K562 (cell line): ENCODE data around the gene CDKN1C. TPM values are rescaled to one million over a fixed set of nuclear protein-coding genes. Genes with fewer than 3 reads are reported as not detected.

Source experiments
- ATAC-seq: fragments of 200-7000 bp; cut with Tn5 transposase; 3 replicates; pipeline ENCODE4 v1.9.1; 2020; ENCODE audit warnings: moderate library complexity
- BruUV-seq: library from RNA; stranded (reverse); fragments of 400-500 nt; replicated peaks from 2 replicates; lab custom pipeline; 2021; lab: Mats Ljungman, UMichigan
- CTCF ChIA-PET: fragments of 300-600 bp; formaldehyde crosslinking; extraction: SDS; loops from one replicate; lab custom pipeline; 2021; ENCODE audit warnings: low intra/inter-chr PET ratio; lab: Yijun Ruan, JAX
- POLR2A ChIA-PET: fragments of 300-600, 350-650 bp; sonication (Branson Sonifier 250); formaldehyde crosslinking; extraction: SDS; loops from one replicate; lab custom pipeline; 2021; ENCODE audit warnings: antibody characterized with exemption, inconsistent platforms; lab: Yijun Ruan, JAX
- DNase-seq, 4 experiments: peaks; one replicate each; pipeline versions ENCODE4 v3.0.0 to v3.0.0-alpha.2; 2011 to 2018; ENCODE audit warnings: low spot score in 3 of 4, mixed read lengths in 3 of 4; ENCODE audit errors: extremely low read depth in 1 of 4
- FAIRE-seq: peaks from 2 replicates; lab custom pipeline; 2011; peaks lifted over from hg19 to GRCh38; lab: Jason Lieb, UNC
- H2AFZ ChIP-seq: 2 replicates; pipeline ENCODE4 v1.6.0; 2011; ENCODE audit warnings: low read depth, low read length, control low read depth, inconsistent platforms
- H3K27ac ChIP-seq: fragments of 200-600 bp; 3 replicates; pipeline ENCODE4 v1.8.0; 2011; ENCODE audit warnings: low read depth, mild to moderate bottlenecking, control low read depth, inconsistent platforms, low read length, moderate library complexity, mixed read lengths; ENCODE audit errors: extremely low read depth
- H3K27me3 ChIP-seq, 2 experiments: fragments of 300-600 bp in 1 of 2; 2 replicates in 1 of 2; 3 replicates in 1 of 2; pipeline versions ENCODE4 v1.6.0 to v1.8.0; 2011; ENCODE audit warnings: inconsistent platforms in 2 of 2, low read length in 2 of 2, mild to moderate bottlenecking in 1 of 2, mixed read lengths in 1 of 2, moderate library complexity in 1 of 2; ENCODE audit not compliant: control insufficient read depth in 2 of 2, insufficient read depth in 2 of 2
- H3K36me3 ChIP-seq: fragments of 300-600 bp; 3 replicates; pipeline ENCODE4 v1.8.0; 2011; ENCODE audit warnings: mild to moderate bottlenecking, low read length, inconsistent platforms; ENCODE audit not compliant: control insufficient read depth, insufficient read depth
- H3K4me1 ChIP-seq, 2 experiments: fragments of 200-600 bp in 1 of 2; replicated peaks in 1 of 2; 2 replicates in 1 of 2; 3 replicates in 1 of 2; pipeline versions ENCODE4 v1.5.1 to v1.8.0; 2011; ENCODE audit warnings: inconsistent platforms in 2 of 2, low read length in 2 of 2, mild to moderate bottlenecking in 1 of 2, mixed read lengths in 1 of 2, moderate library complexity in 1 of 2; ENCODE audit not compliant: control insufficient read depth in 2 of 2, insufficient read depth in 2 of 2
- H3K4me2 ChIP-seq: 2 replicates; pipeline ENCODE4 v1.6.1; 2011; ENCODE audit warnings: low read length, control low read depth, inconsistent platforms, mixed read lengths; ENCODE audit not compliant: insufficient read depth
- H3K4me3 ChIP-seq: fragments of 200-600 bp; sonication (generic), shearing (Covaris generic); 2 replicates; pipeline ENCODE4 v1.5.1; 2016; ENCODE audit warnings: control low read depth, inconsistent platforms
- H3K79me2 ChIP-seq: fragments of 200-600 bp; 3 replicates; pipeline ENCODE4 v1.8.0; 2011; ENCODE audit warnings: low read length, inconsistent platforms; ENCODE audit not compliant: control insufficient read depth, insufficient read depth
- H3K9ac ChIP-seq, 2 experiments: 2 replicates each; pipeline versions ENCODE4 v1.6.0 to v1.6.1; 2011; ENCODE audit warnings: low read depth in 2 of 2, low read length in 2 of 2, control low read depth in 1 of 2, inconsistent platforms in 1 of 2, mild to moderate bottlenecking in 1 of 2, mixed read lengths in 1 of 2; ENCODE audit not compliant: insufficient read depth in 1 of 2
- H3K9me1 ChIP-seq: one replicate; pipeline ENCODE4 v1.6.0; 2011; ENCODE audit warnings: inconsistent platforms, mild to moderate bottlenecking, low read length, moderate library complexity; ENCODE audit not compliant: control insufficient read depth, insufficient read depth
- H3K9me3 ChIP-seq: replicated peaks from 2 replicates; pipeline ENCODE4 v1.5.1; 2011; ENCODE audit warnings: low read depth, low read length, inconsistent platforms; ENCODE audit not compliant: control insufficient read depth, insufficient read depth
- H4K20me1 ChIP-seq: replicated peaks from 2 replicates; pipeline ENCODE4 v1.6.1; 2011; ENCODE audit warnings: low read length, inconsistent platforms, mixed read lengths; ENCODE audit not compliant: control insufficient read depth, insufficient read depth
- ARID3B ChIP-seq: fragments of 250-450 bp; sonication (Bioruptor Pico); IDR thresholded peaks from 2 replicates; pipeline ENCODE4 v1.4.0; 2020; ENCODE audit warnings: borderline replicate concordance
- ATF1 ChIP-seq, 2 experiments: fragments of 450-650 bp in 1 of 2; IDR thresholded peaks; 2 replicates each; pipeline ENCODE4 v1.6.1; 2016; ENCODE audit warnings: missing compliant biosample characterization in 1 of 2, missing genetic modification characterization in 1 of 2
- E2F3 ChIP-seq: fragments of 250-450 bp; sonication (Bioruptor Pico); IDR thresholded peaks from 2 replicates; pipeline ENCODE4 v1.4.0; 2020; ENCODE audit warnings: mild to moderate bottlenecking
- GATAD2B ChIP-seq: fragments of 450-650 bp; IDR thresholded peaks from 2 replicates; pipeline ENCODE4 v1.6.1; 2017; ENCODE audit warnings: mild to moderate bottlenecking, borderline replicate concordance
- HCFC1 ChIP-seq: IDR thresholded peaks from 2 replicates; pipeline ENCODE4 v1.6.1; 2012; ENCODE audit warnings: low read depth, low read length, improper control_type of control experiment
- HMGN3 ChIP-seq: IDR thresholded peaks from 2 replicates; pipeline ENCODE4 v1.6.1; 2011; ENCODE audit warnings: borderline replicate concordance, low read depth, mild to moderate bottlenecking, mixed read lengths, low read length; ENCODE audit not compliant: insufficient read length; ENCODE audit errors: extremely low read depth
- PPARD ChIP-seq: fragments of 250-450 bp; sonication (Bioruptor Pico); IDR thresholded peaks from 2 replicates; pipeline ENCODE4 v1.8.0; 2022; ENCODE audit warnings: inconsistent platforms, mild to moderate bottlenecking, moderate library complexity
- RB1 ChIP-seq: fragments of 450-650 bp; IDR thresholded peaks from 2 replicates; pipeline ENCODE4 v1.6.1; 2017; ENCODE audit warnings: low read depth, mild to moderate bottlenecking
- SP1 ChIP-seq: sonication (generic); formaldehyde crosslinking; IDR thresholded peaks from 2 replicates; pipeline ENCODE4 v1.8.1; 2022; ENCODE audit warnings: mild to moderate bottlenecking, missing genetic modification reagents
- TSHZ1 ChIP-seq: fragments of 250-450 bp; sonication (Bioruptor Pico); IDR thresholded peaks from 2 replicates; pipeline ENCODE4 v1.4.0; 2020; ENCODE audit warnings: mild to moderate bottlenecking, moderate library complexity
- ZC3H8 ChIP-seq: fragments of 450-650 bp; IDR thresholded peaks from 2 replicates; pipeline ENCODE4 v1.6.1; 2017
- ZFP1 ChIP-seq: fragments of 450-650 bp; formaldehyde crosslinking; IDR thresholded peaks from 2 replicates; pipeline ENCODE4 v1.4.0; 2020; ENCODE audit warnings: mild to moderate bottlenecking, mixed read lengths
- ZNF184 ChIP-seq: sonication (generic); formaldehyde crosslinking; IDR thresholded peaks from 2 replicates; pipeline ENCODE4 v1.5.0; 2020; ENCODE audit warnings: missing genetic modification reagents
- ZNF263 ChIP-seq: sonication (generic); formaldehyde crosslinking; IDR thresholded peaks from 2 replicates; pipeline ENCODE4 v1.8.0; 2022; ENCODE audit warnings: mild to moderate bottlenecking, missing genetic modification reagents, borderline replicate concordance
- ZNF282 ChIP-seq: sonication (generic); formaldehyde crosslinking; IDR thresholded peaks from 2 replicates; pipeline ENCODE4 v1.8.1; 2023; ENCODE audit warnings: missing genetic modification reagents
- ZNF644 ChIP-seq: fragments of 200-800 bp; sonication (Bioruptor generic); IDR thresholded peaks from 2 replicates; pipeline ENCODE4 v1.6.1; 2016; ENCODE audit warnings: low read depth, missing genetic modification characterization, missing compliant biosample characterization
- ZNF717 ChIP-seq: fragments of 250-450 bp; sonication (Bioruptor Pico); IDR thresholded peaks from 2 replicates; pipeline ENCODE4 v1.5.0; 2021
- WGBS: fragments of 100-300 bp; shearing (Covaris generic); methylation state at CpG from one replicate; pipeline ENCODE4 v1.1.6; 2016; ENCODE audit warnings: low coverage, mixed read lengths; ENCODE audit not compliant: insufficient coverage; ENCODE audit errors: missing lambda C conversion rate; 5-methylcytosine and 5-hydroxymethylcytosine counted together
- in situ Hi-C: fragments of 300-500 bp; cut with MboI; formaldehyde crosslinking; loops from 4 replicates; pipeline ENCODE4 v1.15.0; 2018; ENCODE audit warnings: inconsistent platforms, mixed read lengths
- intact Hi-C: fragments of 100-400 bp; cut with micrococcal nuclease; formaldehyde crosslinking; loops from 2 replicates; pipeline ENCODE4 v1.14.2; 2022
- polyA plus RNA-seq, 8 experiments: library from polyadenylated mRNA; depleted of rRNA in 4 of 8; stranded (reverse) in 5 of 8; unstranded in 3 of 8; fragments of >200 nt; fragmentation: Nextera tagmentation in 2 of 8; fragmentation: Illumina TruSeq in 1 of 8; extraction: Ambion mirVana in 2 of 8; extraction: Trizol in 1 of 8; gene quantifications; 2 replicates each; pipeline versions ENCODE4 v1.2.1 to v1.2.3, GENCODE V29; 2011 to 2014; ENCODE audit warnings: inconsistent platforms in 1 of 8, missing spikeins in 1 of 8
- total RNA-seq, 7 experiments: library from RNA; depleted of rRNA in 6 of 7; stranded (reverse); fragments of >200 nt in 6 of 7; fragmentation: Illumina TruSeq in 2 of 7; extraction: Trizol in 2 of 7; gene quantifications; 2 replicates each; pipeline versions ENCODE4 v1.2.1 to v1.2.3, GENCODE V29; 2011 to 2021; ENCODE audit warnings: low replicate concordance in 1 of 7
- TF ChIP-seq, protein P1 (sequence below): sonication (generic); IDR thresholded peaks from 2 replicates; pipeline ENCODE4 v1.6.1; 2016

The CDKN1C gene
- total and polyA plus RNA-seq, 9 of the 15 experiments (the other 6 are each of a cell fraction or from before 2014, with no cell fraction given): 2.8 to 21.1 (median 9.3) TPM

DNA sequence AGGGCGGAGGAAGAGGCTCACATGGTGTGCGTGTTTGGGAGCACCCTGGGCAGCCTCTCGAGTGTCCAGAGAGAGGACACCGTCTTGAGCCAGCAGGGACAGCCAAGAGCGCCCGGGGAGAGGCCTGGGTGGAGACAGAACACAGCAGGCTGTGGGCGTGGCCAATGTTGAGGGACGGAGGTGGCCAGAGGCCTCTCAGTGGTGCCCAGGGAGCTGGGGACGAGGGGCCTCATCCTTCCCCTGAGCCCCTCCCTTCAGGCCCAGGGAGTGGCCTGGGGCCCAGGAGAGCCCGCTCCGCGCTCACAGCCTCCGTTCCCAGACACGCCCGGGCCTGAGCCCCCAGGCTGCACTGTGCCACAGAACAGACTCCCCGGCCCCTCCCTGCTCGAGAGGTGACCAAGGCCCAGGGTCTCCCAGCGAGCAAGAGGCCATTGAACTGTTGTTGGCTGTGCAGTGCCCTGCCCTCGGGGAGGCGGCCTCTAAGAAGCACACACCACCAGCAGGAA, 48.4 kb downstream of the CDKN1C start:
- CTCF ChIA-PET: no interaction called here
- H3K27me3 ChIP-seq: peaks cover 0 to 13% of the 10 kb centered on the region in 2 experiments; a peak in 2 of 5 replicates
- no peaks in the 10 kb centered on the region for H3K9me1 ChIP-seq
- no peaks in the 10 kb centered on the region for H3K79me2 ChIP-seq
- intact Hi-C loops: no loop called here
- H3K27ac ChIP-seq: no peak overlapping the region
- ATAC-seq (peak; percentile 99), FAIRE-seq (peak; percentile 48), DNase-seq (peak; percentile 82 to 85 (median 84))
- no peak overlapping the region for H3K4me3 ChIP-seq
- WGBS: 15% methylated on average over 12 of the region's 20 CpGs
- in situ Hi-C loops: no loop called here
- peaks cover 10 to 84% of the 10 kb centered on the region in 2 experiments for H3K4me1 ChIP-seq
- POLR2A ChIA-PET: interaction anchor here (0.7 to 1.1 kb wide), 4 partner anchors 25 to 138 kb away, joined by 3 to 4 read pairs (median 3); partner anchors contain the start of genes CDKN1C and KCNQ1OT1
- no peaks in the 10 kb centered on the region for H3K36me3 ChIP-seq
- peak overlapping the region; percentile 10; the same call in 1 of the 2 replicates for H3K4me2 ChIP-seq
- peak overlapping the region; percentile 77 for H2AFZ ChIP-seq
- no peaks in the 10 kb centered on the region for H3K9me3 ChIP-seq
- no peaks in the 10 kb centered on the region for H4K20me1 ChIP-seq
- BruUV-seq: no TSS peak
- peak overlapping the region in 1 of 2 experiments; percentile 88; a peak in 2 of 4 replicates for H3K9ac ChIP-seq
- peak; percentile 12; the same call in 1 of the 2 replicates for TF ChIP-seq HCFC1
- TF ChIP-seq GATAD2B: no peak
- TF ChIP-seq PPARD: no peak
- TF ChIP-seq RB1: peak; percentile 54; the same call in 1 of the 2 replicates
- no peak for TF ChIP-seq ZNF282 (CRISPR knock-in tag)
- 0 out of 2 replicates have a peak, but pooled peaks have one; percentile 47 for TF ChIP-seq SP1 (CRISPR knock-in tag)
- TF ChIP-seq ATF1 (CRISPR knock-in tag; IDR thresholded peaks at IDR 0.05): no peak
- TF ChIP-seq ATF1 (tag; IDR thresholded peaks at IDR 0.05): no peak
- TF ChIP-seq ZFP1 (CRISPR knock-in tag): no peak
- TF ChIP-seq, protein P1, sequence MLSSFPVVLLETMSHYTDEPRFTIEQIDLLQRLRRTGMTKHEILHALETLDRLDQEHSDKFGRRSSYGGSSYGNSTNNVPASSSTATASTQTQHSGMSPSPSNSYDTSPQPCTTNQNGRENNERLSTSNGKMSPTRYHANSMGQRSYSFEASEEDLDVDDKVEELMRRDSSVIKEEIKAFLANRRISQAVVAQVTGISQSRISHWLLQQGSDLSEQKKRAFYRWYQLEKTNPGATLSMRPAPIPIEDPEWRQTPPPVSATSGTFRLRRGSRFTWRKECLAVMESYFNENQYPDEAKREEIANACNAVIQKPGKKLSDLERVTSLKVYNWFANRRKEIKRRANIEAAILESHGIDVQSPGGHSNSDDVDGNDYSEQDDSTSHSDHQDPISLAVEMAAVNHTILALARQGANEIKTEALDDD: no peak
- no peak for TF ChIP-seq ZC3H8
- TF ChIP-seq ZNF263 (CRISPR knock-in tag): peak; percentile 69; the same call in 1 of the 2 replicates
- no peak for TF ChIP-seq E2F3 (CRISPR knock-in tag)
- no peak for TF ChIP-seq ZNF644 (tag)
- peak; percentile 52 for TF ChIP-seq HMGN3
- no peak for TF ChIP-seq ARID3B (CRISPR knock-in tag)
- no peak for TF ChIP-seq ZNF717 (CRISPR knock-in tag)
- TF ChIP-seq TSHZ1 (CRISPR knock-in tag): no peak
- no peak for TF ChIP-seq ZNF184 (CRISPR knock-in tag)
